ENCODE data around the gene ZMYND8. TPM values are rescaled to one million over a fixed set of nuclear protein-coding genes. Genes with fewer than 3 reads are reported as not detected.

ZMYND8 gene
- total RNA-seq, 1 donor from 2014 or later: 31.9 TPM

DNA sequence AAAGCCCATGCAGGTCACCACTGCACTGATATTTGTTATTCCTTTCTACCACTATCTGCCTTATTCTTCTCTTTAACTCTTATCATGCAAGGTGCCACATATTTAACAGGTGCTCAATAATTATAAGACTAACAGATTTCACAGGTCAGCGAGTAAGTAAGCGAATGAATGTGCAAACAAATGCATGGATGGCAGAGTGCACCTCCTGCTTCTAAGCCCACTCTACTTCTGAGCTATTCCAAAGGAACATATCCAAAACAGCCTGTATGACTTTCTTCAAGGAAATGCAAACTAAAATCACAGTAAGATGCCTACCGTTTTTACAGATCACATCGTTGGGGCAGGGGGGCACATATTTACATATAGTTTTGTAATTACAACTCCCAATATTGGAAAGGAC, 71.3 kb downstream of the ZMYND8 start:
- H3K4me1 Mint-ChIP-seq (ENCODE audit: low read depth): peaks cover 4% of the 10 kb centered on the region
- H3K9me3 Mint-ChIP-seq (ENCODE audit: low read depth): no peaks in the 10 kb centered on the region
- no peaks in the 10 kb centered on the region for H3K27me3 Mint-ChIP-seq (ENCODE audit: low read depth)
- H3K27ac Mint-ChIP-seq (ENCODE audit: unreplicated experiment): no peak overlapping the region
- H3K4me3 Mint-ChIP-seq (ENCODE audit: unreplicated experiment): no peak overlapping the region
- no peak for DNase-seq (ENCODE audit: low spot score)
- H3K36me3 Mint-ChIP-seq (ENCODE audit: low read depth): peaks cover 31% of the 10 kb centered on the region
- TF ChIP-seq, protein P1, sequence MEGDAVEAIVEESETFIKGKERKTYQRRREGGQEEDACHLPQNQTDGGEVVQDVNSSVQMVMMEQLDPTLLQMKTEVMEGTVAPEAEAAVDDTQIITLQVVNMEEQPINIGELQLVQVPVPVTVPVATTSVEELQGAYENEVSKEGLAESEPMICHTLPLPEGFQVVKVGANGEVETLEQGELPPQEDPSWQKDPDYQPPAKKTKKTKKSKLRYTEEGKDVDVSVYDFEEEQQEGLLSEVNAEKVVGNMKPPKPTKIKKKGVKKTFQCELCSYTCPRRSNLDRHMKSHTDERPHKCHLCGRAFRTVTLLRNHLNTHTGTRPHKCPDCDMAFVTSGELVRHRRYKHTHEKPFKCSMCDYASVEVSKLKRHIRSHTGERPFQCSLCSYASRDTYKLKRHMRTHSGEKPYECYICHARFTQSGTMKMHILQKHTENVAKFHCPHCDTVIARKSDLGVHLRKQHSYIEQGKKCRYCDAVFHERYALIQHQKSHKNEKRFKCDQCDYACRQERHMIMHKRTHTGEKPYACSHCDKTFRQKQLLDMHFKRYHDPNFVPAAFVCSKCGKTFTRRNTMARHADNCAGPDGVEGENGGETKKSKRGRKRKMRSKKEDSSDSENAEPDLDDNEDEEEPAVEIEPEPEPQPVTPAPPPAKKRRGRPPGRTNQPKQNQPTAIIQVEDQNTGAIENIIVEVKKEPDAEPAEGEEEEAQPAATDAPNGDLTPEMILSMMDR (IDR thresholded peaks at IDR 0.05): no peak

- H3K36me3 Mint-ChIP-seq (ENCODE audit: low read depth): peaks cover 29% of the 10 kb centered on the region
- no peak for DNase-seq (ENCODE audit: low spot score)
- H3K27ac Mint-ChIP-seq (ENCODE audit: unreplicated experiment): no peak overlapping the region
- no peaks in the 10 kb centered on the region for H3K27me3 Mint-ChIP-seq (ENCODE audit: low read depth)
- peaks cover 4% of the 10 kb centered on the region for H3K4me1 Mint-ChIP-seq (ENCODE audit: low read depth)
- no peaks in the 10 kb centered on the region for H3K9me3 Mint-ChIP-seq (ENCODE audit: low read depth)
- TF ChIP-seq, protein P1 (IDR thresholded peaks at IDR 0.05): no peak
- no peak overlapping the region for H3K4me3 Mint-ChIP-seq (ENCODE audit: unreplicated experiment)
Observed at GRCh38 chr20:47284373-47284772, 72.1 kb downstream of the ZMYND8 start.

GRCh38 chr20:47283411-47283810, 73.1 kb downstream of the ZMYND8 start:
- Mint-ChIP-seq H3K9me3 (ENCODE audit: low read depth) (no peaks in the 10 kb centered on the region), H3K27me3 (ENCODE audit: low read depth) (no peaks in the 10 kb centered on the region), H3K27ac (ENCODE audit: unreplicated experiment) (no peak overlapping the region), H3K4me3 (ENCODE audit: unreplicated experiment) (no peak overlapping the region), H3K36me3 (ENCODE audit: low read depth) (peaks cover 27% of the 10 kb centered on the region), H3K4me1 (ENCODE audit: low read depth) (peaks cover 12% of the 10 kb centered on the region)
- TF ChIP-seq, protein P1 (IDR thresholded peaks at IDR 0.05): no peak
- DNase-seq (ENCODE audit: low spot score): no peak

GRCh38 chr20:47282864-47283263, 73.6 kb downstream of the ZMYND8 start:
- H3K4me1 Mint-ChIP-seq (ENCODE audit: low read depth): peaks cover 17% of the 10 kb centered on the region
- TF ChIP-seq, protein P1 (IDR thresholded peaks at IDR 0.05): no peak
- H3K4me3 Mint-ChIP-seq (ENCODE audit: unreplicated experiment): no peak overlapping the region
- H3K27ac Mint-ChIP-seq (ENCODE audit: unreplicated experiment): no peak overlapping the region
- H3K36me3 Mint-ChIP-seq (ENCODE audit: low read depth): peaks cover 24% of the 10 kb centered on the region
- H3K27me3 Mint-ChIP-seq (ENCODE audit: low read depth): no peaks in the 10 kb centered on the region
- no peak for DNase-seq (ENCODE audit: low spot score)
- H3K9me3 Mint-ChIP-seq (ENCODE audit: low read depth): no peaks in the 10 kb centered on the region

GRCh38 chr20:47281376-47281775, 75.1 kb downstream of the ZMYND8 start:
- Mint-ChIP-seq H3K27me3 (ENCODE audit: low read depth) (no peaks in the 10 kb centered on the region), H3K9me3 (ENCODE audit: low read depth) (no peaks in the 10 kb centered on the region), H3K27ac (ENCODE audit: unreplicated experiment) (no peak overlapping the region), H3K36me3 (ENCODE audit: low read depth) (peaks cover 25% of the 10 kb centered on the region), H3K4me3 (ENCODE audit: unreplicated experiment) (no peak overlapping the region), H3K4me1 (ENCODE audit: low read depth) (peaks cover 30% of the 10 kb centered on the region)
- TF ChIP-seq, protein P1 (IDR thresholded peaks at IDR 0.05): no peak
- no peak for DNase-seq (ENCODE audit: low spot score)
